Kidney capillary endothelial cell (primary cell): Measurements from ENCODE around the gene IL10RB.

Source experiments
- DNase-seq: peaks from one replicate; pipeline ENCODE4 v3.0.0-alpha.2; 2018; ENCODE audit warnings: low spot score

IL10RB gene

GRCh38 chr21:33332143-33332542 is 66.0 kb downstream of the IL10RB start:
- DNase-seq: no peak

- no peak for DNase-seq
Measured at GRCh38 chr21:33334191-33334590, 68.0 kb downstream of the IL10RB start.

DNA sequence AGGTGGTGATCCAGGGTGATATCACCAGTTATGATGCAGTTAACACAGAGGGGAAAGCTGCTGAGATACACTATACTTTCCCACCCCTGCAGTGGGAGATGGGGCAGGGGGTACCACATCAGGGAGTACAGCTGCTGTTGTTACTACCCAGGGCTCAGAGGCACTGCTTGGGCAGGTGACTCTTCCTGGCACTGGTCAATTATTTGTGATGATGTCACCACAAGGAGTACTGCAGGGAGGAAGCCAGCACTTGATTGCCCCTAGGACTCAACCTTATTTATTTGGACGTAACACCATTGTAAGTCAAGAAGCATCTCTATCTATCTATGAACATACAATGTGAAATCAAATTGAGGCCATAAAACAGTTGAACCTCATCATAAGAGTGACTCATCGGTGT is 68.7 kb downstream of the IL10RB start:
- no peak for DNase-seq

DNA sequence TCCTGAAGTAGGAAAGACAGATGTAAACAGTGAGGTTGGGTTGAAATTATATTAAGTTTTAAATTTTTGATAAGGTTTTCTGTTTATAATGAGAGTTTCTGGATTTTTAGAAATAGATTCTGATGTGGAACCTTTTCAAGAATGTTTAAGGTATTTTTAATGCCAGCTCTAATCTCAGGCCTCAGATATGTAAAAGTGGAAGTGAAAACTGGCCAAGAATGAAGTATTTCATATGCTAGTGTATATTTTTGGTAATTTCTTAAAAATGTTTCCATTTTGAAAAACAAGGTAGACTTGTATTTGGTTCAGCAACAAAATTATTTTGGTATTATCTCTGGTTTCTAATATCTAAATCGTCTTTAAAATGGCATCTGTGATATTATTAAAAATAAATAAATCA is 73.0 kb downstream of the IL10RB start:
- DNase-seq: no peak

- DNase-seq: no peak
Measured at GRCh38 chr21:33339918-33340317, 73.8 kb downstream of the IL10RB start.

DNA sequence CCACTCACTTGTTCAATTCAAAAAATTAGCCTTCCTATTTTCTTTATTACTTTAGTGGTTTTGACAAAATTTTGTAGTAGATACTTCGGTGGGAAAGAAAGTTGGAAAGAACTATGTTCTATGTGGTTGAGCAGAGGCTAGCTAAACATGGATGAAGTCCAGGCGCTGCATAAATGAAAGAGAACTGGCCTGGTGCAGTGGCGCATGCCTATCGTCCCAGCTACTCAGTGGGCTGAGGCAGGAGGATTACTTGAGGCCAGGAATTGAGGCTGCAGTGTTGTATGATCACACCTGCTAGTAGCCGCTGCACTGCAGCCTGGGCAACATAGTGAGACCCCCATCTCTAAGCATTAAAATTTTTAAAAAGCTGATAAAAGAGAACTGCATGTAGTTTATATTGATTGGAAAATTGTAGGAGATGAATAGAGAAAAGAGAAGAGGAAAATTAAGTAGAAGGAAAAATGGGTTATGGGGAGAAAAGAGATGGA is 79.6 kb downstream of the IL10RB start:
- no peak for DNase-seq
